ENCODE results near the gene ASCC2.
"Not testable (repeated sequence)": the region's sequence is repeated elsewhere in the genome, so short reads cannot be mapped to it uniquely, and the experiment has no call there.

The ASCC2 gene

DNA sequence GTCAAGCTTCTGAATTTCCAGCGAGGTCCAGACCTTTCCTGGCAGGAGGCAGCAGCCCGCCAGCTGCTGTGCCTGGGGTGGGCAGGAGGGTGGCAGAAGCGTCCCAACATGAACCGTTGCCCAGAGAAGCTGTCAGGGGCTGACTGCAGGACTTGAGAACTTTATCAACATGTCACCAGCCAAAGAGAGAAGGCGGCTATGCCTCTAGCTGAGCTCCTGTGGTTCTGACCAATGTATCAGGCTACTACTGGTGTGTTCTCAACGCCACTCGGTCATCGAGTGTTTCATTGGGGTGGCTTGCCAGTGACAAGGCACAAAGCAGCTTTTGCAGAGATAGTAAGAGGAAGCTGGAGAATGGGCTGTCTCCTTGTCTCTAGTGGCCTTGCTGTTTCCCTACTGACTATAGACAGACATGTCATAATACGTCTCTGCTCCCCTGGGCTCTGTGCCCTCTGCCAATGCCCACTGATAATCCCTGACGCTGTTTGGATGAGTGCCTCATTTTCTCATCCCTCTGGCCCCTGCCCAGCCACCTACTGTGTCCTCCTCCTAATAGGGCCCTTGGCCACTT, 17.6 kb upstream of the ASCC2 start:
- FAIRE-seq = no peak

GRCh38 chr22:29854432-29854831, 16.4 kb upstream of the ASCC2 start:
- no peak for FAIRE-seq

DNA sequence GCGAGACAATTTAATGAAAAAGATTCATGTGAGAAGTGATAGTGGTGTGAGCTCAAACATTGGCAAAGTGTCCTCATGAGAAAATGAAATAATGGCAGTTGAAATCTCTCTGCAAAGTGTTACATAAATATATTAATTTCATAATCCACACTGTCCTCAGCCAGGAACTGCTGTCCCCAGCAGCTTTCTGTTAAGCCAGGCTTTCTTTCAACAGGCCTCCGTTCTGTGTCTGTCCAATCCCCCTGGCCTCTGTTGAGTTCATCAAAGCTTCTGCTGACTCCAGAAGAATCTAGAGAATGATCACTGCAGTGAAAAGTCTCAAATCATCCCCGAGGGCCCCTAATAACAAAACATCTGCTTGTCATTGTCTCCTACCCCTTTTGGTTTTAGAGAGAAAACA, 10.0 kb upstream of the ASCC2 start:
- FAIRE-seq = no peak

GRCh38 chr22:29846290-29846689, 8.2 kb upstream of the ASCC2 start:
- no peak for FAIRE-seq

DNA sequence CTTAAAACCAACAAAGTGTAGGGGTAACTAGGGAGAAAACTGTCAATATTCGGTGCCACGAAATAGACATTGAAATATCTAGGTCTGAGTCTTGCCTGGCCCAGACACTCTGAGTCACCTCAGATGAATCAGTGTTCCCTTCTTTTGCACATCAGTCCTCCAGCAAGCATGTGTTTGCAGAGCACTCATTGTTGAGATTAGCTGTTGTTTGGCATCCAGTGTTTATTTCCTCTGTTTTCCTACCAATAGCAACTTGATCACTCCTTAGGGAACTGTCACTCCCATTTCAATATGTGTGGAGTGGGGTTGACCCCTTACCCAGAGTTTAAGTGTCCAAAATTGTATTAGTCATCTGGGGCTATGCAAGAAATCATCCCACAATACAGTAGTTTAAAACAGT, 4.7 kb upstream of the ASCC2 start:
- FAIRE-seq = no peak

GRCh38 chr22:29842172-29842571, 4.1 kb upstream of the ASCC2 start:
- no peak for FAIRE-seq

DNA sequence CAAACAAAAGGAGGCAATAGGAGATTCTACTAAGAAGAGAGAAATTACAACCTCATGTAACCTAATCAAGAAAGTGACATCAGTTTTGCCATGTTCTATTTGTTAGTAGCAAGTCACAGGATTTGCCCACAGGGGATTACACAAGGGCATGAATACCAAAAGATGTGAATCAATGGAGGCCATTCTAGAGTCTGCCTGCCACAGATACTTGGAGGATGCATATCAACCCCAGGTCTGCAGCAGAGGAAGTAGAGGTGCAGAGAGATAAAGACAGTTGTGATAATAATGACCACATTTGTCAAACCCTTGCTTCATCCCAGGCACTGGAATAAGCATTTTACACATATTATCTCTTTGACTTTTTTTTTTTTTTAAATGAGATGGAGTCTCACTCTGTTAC, 2.4 kb upstream of the ASCC2 start:
- no peak for FAIRE-seq

- no peak for FAIRE-seq
Observed at GRCh38 chr22:29839039-29839438, 965 bp upstream of the ASCC2 start.

- no peak for FAIRE-seq
Observed at GRCh38 chr22:29838599-29838956, 504 bp upstream of the ASCC2 start.

DNA sequence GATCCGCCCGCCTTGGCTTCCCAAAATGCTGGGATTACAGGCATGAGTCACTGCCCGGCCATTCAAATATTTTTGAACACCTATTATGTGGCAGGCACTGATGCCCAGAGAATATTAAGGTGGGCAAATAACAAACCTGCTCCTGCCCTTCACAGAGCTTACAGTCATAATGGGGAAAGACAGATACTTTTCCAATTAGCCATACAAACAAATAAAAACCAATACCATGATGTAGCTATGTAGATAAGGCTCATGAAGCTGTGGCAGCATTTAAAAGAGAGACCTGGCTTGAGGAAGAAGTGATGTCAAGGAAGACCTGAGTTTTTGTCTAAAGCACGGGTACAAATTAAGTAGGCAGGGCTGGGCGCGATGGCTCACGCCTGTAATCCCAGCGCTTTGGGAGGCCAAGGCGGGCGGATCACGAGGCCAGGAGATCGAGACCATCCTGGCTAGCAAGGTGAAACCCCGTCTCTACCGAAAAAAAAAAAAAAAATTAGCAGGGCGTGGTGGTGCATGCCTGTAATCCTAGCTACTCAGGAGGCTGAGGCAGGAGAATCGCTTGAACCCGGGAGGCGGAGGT, 1.2 kb downstream of the ASCC2 start:
- not testable (repeated sequence) for FAIRE-seq

DNA sequence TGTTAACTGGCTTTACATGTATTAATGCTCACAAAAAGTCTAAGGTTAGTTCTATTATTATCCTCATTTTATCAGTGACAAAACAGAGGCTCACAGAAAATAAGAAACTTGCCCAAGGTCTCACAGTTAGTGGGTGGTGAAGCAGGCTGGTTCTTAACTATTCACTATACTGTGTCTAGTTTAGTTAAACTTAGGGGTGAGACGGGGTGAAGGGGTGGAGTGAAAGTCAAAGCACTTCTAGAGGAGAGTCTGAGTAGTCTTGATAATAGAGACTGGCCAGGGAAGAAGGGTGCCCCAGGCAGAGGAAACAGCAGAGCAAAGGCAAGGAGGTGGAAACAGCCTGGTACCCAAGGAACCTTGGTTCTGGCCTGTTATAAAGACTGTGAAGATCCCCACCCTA, 4.0 kb downstream of the ASCC2 start:
- FAIRE-seq = no peak

DNA sequence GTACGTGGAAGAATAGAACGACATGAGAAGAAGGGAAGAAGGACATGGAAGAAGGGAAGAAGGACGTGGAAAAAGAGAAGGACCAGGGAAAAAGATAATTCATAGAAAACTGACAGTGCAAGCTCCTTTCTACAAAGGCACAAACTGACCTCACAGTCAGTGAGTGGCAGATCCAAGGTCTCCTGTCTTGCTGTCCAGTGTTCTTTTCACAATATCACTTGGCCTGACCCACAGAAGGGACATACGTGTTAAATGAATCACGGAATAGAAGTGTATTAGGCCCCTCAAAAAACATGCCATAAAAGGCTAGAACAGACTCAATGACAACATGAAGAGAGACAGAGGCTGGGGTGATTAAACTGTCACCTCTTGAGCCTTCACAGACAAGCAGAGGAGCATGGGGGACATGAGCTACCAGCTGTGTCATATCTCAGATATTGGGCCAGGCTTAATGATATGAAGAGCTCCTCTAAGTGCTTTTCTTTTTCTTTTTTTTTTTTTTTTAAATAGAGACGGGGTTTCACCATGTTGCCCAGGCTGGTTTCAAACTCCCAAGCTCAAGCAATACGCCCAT, 4.6 kb downstream of the ASCC2 start:
- FAIRE-seq = no peak

DNA sequence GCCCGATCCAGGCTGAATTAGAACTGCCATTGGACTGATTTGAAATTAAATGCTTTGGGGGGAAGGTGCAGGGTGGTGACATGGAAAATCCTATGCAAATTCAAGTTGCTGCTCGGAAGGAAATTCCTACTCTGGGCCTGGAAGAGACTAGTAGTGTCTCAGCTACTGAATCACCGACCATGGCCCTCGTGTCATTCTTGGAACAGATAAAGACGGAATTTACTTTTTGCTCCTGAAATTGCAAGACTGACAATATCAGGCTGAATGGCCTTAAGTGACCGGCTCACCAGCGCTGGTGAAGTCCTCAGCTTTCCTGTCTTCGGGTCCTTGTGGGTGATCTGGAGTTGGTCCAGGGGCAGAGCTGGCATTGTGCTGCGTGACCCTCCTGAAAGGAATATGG, 6.1 kb downstream of the ASCC2 start:
- FAIRE-seq = no peak

DNA sequence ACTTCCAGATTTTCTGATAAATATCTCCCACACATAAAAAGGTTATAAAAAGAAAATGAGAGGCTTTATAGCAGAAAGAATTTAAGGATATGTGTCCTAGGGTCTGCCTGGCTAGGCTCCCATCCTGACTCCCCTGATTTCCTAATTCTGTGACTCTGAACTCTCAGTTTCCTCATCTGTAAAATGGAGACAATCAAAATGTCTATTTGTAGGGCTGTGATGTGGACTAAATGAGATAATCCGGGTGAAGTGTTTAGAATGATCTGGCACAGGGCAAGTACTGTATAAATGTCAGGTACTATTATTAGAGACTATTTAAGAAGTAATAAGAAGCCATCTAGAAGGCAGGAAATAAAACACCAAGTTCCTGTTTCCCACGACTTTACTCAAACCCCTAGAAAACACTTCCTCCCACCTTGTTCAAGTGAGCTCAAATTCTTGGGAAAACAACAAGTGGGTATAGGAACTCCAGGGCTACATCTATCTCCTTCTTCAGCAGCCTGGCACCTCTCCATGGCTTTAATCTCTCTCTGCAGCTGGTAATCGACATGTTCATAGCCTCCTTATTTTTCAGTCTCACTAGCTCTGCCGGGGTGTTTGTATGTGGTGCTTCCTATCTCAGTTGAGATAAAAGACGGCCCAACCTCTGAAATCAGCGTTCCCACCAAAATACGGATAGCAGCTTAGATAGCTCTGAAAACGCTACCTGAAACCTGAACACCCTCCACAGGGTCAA, 6.7 kb downstream of the ASCC2 start:
- FAIRE-seq = no peak

DNA sequence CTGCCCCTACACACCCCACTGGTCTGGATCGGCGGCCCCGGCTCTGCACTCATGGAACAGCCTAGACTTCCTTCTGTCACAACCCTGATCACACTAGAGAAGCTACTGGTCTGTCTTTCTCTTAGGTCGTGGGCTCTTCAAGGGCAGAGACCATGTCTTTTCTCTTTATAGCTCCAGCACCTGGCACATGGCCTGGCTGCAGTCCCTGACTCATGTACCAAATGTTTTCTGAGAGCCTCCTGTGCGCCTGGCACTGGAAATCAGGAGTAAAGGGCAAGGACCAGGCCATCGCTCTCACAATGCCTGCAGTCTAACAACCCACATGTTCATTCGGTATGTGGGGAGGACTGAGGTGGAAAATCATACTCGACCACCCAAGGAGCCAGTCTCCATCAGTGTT, 7.5 kb downstream of the ASCC2 start:
- no peak for FAIRE-seq

DNA sequence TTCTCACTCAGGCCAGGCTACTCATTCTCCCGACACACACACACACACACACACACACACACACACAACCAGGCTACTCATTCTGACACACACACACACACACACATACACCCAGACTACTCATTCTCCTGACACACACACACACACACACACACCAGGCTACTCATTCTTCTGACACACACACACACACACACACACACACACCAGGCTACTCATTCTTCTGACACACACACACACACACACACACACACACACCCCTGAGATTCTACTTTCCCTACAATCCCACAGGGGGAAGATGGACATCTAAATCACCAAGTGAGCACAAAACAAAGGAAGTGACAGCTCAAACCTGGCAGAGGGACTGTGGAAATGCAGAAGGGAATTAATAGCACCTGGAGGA, 10.3 kb downstream of the ASCC2 start:
- FAIRE-seq = not testable (repeated sequence)

DNA sequence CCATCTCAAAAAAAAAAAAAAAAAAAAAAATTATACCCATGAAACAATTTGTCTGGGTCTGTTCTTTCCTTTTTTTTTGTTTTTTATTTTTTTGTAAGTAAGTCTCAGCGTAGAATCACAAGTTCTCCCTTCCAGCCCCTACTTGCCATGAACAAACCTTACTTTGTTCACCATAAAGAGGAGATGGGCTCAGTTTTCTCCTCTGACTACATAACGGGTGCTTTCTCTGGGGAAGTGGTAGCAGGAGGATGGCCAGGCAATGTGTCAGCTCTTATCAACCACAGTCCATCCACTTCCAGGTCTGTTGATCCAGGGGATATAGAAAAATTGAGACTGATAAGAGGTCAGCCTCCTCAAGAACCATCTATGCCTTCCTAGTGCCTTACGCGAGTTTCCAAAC, 11.0 kb downstream of the ASCC2 start:
- FAIRE-seq = no peak

DNA sequence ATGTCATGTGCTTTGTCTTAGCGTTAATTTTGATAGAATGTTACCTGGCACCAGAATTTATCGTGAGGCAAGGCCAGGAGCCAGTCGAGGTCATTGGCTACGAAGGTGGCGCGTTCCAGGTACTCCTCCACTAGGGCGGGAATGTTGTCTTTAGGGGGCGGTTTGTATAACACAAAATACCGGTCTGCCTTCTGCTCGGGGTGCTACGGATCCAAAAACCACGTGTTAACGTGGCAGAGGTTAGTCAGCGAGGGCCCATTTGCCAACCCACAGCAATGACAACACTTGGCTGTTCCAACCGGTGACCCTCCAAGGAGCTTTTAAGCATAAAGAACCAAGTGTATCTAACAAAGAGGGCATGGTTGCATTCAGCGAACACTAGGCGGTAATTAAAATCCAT, 12.5 kb downstream of the ASCC2 start:
- no peak for FAIRE-seq

DNA sequence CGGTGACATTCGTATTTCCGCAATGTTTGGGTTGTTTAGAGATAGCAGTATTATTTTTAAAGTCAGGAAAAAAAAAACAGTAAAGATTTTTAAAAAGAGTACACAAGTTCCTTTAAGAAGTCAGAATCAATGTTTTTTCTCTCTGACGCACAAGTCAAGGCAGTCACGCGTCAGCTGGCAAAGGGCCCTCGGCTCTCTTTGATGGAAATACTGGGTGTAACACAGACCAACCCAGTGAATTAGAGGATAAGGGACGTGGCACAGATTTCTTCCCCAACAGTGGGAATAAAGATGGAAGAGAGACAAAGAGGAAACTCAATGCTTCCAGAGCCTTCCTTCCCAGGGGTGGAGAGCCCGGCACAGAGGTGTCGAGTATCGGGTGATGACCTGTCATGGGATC, 13.4 kb downstream of the ASCC2 start:
- FAIRE-seq = no peak

- no peak for FAIRE-seq
Observed at GRCh38 chr22:29821291-29822016, 16.6 kb downstream of the ASCC2 start.

DNA sequence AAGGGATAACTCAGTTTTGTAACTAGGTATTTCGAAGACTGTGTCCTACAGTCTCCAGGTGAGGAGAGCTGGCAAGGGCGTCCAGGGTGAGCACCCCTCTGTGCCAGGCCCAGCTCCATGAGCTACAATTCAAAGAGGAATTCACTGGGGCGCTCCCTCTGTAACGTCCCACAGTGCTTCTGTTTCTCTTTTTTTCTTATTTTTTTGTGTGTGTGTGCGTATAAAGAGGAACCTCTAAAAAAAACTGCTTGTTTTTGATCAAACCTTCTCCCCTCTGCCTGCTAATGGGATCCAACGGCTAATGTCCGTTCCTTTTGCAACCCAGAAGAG, 17.1 kb downstream of the ASCC2 start:
- no peak for FAIRE-seq

DNA sequence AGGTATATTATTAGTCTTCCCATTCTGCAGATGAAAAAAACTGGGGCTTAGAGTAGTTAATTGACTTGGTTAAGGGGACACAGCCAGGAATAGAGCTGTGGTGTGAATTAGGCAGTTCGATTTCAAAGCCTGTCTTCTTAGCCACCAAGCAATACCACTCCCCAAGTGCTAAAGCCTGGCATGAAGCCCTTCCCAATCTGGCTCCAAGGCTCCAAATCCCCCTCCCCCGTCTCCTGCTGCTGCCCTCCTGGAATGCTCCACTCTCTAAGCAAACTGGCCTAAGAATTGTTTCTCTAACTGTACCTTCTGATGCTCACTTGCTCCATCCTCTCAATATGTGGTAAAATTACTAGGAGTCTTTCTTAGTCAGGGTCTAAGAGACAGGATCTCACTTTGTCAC, 18.6 kb downstream of the ASCC2 start:
- FAIRE-seq = no peak

DNA sequence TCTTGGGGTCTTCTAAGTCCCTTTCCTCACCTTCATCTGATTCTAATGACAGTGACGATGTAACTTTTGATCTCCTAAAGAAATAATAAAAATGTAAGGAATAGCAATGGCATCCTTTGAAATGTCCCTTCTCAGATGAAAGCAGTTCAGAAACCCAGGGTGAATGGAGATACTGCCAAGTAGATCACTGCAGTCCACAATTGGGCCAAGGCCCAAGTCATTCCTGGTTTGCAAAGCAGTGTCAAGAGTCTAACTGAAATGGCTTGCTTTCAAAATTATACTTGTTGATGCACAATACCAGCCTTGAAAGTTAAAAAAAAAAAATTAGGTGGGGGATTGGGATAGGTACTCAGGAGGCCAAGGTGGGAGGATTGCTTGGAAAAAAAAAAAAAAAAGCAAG, 20.4 kb downstream of the ASCC2 start:
- no peak for FAIRE-seq

DNA sequence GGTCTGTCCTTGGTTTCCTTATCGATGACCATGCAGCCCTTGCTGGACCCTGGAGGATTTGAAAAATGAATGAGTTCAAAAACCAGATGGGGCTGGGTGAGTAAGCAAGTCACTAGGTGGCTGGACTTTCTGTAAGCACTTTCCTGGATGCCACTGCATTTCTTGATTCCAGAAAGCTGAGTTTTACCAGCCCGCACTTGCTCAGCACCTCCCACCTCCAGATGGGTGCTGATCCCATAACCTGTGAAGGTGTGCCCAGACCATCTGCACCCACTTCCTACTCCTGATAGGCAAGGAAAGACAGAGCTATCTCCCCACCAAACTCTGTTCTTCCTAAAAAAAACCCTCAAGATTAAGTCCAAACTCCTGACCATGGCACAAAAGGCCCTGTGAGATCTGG, 21.1 kb downstream of the ASCC2 start:
- no peak for FAIRE-seq
